PFSK-1 (cell line): ENCODE data around the gene ZNF407.

Experiments
- FOXP2 ChIP-seq: optimal IDR thresholded peaks from 2 replicates; pipeline ENCODE3; 2011; ENCODE audit warnings: borderline replicate concordance, control low read depth, inconsistent platforms; ENCODE audit not compliant: insufficient read depth; ENCODE audit errors: extremely low read length, extremely low read depth
- POLR2AphosphoS5 ChIP-seq: IDR thresholded peaks from 2 replicates; pipeline ENCODE4 v1.6.1; 2012; ENCODE audit warnings: low read depth, mild to moderate bottlenecking, control low read depth, low read length, moderate library complexity
- REST ChIP-seq, 2 experiments: IDR thresholded peaks; 2 replicates each; pipeline versions ENCODE4 v1.6.1 to v1.8.0; 2011 to 2012; ENCODE audit warnings: low read depth in 2 of 2, low read length in 2 of 2, control low read depth in 1 of 2, inconsistent platforms in 1 of 2, mild to moderate bottlenecking in 1 of 2, moderate library complexity in 1 of 2; ENCODE audit not compliant: insufficient read depth in 1 of 2
- SIN3A ChIP-seq: IDR thresholded peaks from 2 replicates; pipeline ENCODE4 v1.6.1; 2012; ENCODE audit warnings: mild to moderate bottlenecking, low read length, moderate library complexity, borderline replicate concordance; ENCODE audit not compliant: insufficient read depth
- TAF1 ChIP-seq: IDR thresholded peaks from 2 replicates; pipeline ENCODE4 v1.6.1; 2012; ENCODE audit warnings: low read length, control low read depth, borderline replicate concordance; ENCODE audit not compliant: insufficient read depth

Gene ZNF407

GRCh38 chr18:74590671-74591070 lies 7.0 kb upstream of the ZNF407 start:
- no peak for TF ChIP-seq FOXP2
- TF ChIP-seq REST (IDR thresholded peaks at IDR 0.05; ENCODE audit: insufficient read depth in 1 of 2, low read depth in 2 of 2, low read length in 2 of 2): no peak
- no peak for TF ChIP-seq POLR2AphosphoS5

- TF ChIP-seq POLR2AphosphoS5 (no peak), FOXP2 (no peak), REST (IDR thresholded peaks at IDR 0.05; ENCODE audit: insufficient read depth in 1 of 2, low read depth in 2 of 2, low read length in 2 of 2) (no peak), SIN3A (no peak), TAF1 (no peak)
Observed at GRCh38 chr18:74595431-74595830, 2.2 kb upstream of the ZNF407 start.

- TF ChIP-seq FOXP2: no peak
- TF ChIP-seq TAF1: no peak
- TF ChIP-seq POLR2AphosphoS5: no peak; the same call in 1 of the 2 replicates
- 0 out of 4 replicates have a peak, but pooled peaks of 1 of the 2 experiments have one; percentile 4 for TF ChIP-seq REST (IDR thresholded peaks at IDR 0.05; ENCODE audit: insufficient read depth in 1 of 2, low read depth in 2 of 2, low read length in 2 of 2)
- TF ChIP-seq SIN3A: no peak
Observed at GRCh38 chr18:74597034-74597661, 522 bp upstream of the ZNF407 start.

- TF ChIP-seq FOXP2: no peak
- TF ChIP-seq REST (IDR thresholded peaks at IDR 0.05; ENCODE audit: insufficient read depth in 1 of 2, low read depth in 2 of 2, low read length in 2 of 2): no peak
- no peak for TF ChIP-seq TAF1
Observed at GRCh38 chr18:74598350-74599001, 806 bp downstream of the ZNF407 start.

- no peak for TF ChIP-seq POLR2AphosphoS5
- no peak for TF ChIP-seq TAF1
- TF ChIP-seq SIN3A: no peak
- no peak for TF ChIP-seq REST (IDR thresholded peaks at IDR 0.05; ENCODE audit: insufficient read depth in 1 of 2, low read depth in 2 of 2, low read length in 2 of 2)
- TF ChIP-seq FOXP2: no peak
Observed at GRCh38 chr18:74604361-74604760, 6.7 kb downstream of the ZNF407 start.
